BLaER1 treated with 17β-estradiol and CSF1 and Interleukin-3, amounts not matched to agents 10 nM and 100 nM (cell line): ENCODE data around the gene AP5S1.
A peak's percentile ranks its signal among the peaks of the same experiment; 100 is the strongest.

Experiments
- H3K27ac ChIP-seq, 11 experiments: shearing (Covaris generic); formaldehyde crosslinking; 2 replicates each; pipeline ENCODE4 v1.8.1; 2022
- H3K27me3 ChIP-seq, 11 experiments: shearing (Covaris generic); formaldehyde crosslinking; 2 replicates each; pipeline ENCODE4 v1.8.1; 2022
- H3K36me3 ChIP-seq, 11 experiments: shearing (Covaris generic); formaldehyde crosslinking; 2 replicates each; pipeline ENCODE4 v1.8.1; 2022
- H3K4me1 ChIP-seq, 10 experiments: shearing (Covaris generic); formaldehyde crosslinking; 2 replicates each; pipeline ENCODE4 v1.8.1; 2022
- H3K4me2 ChIP-seq, 11 experiments: shearing (Covaris generic); formaldehyde crosslinking; 2 replicates each; pipeline ENCODE4 v1.8.1; 2022
- H3K4me3 ChIP-seq, 10 experiments: shearing (Covaris generic); formaldehyde crosslinking; 2 replicates each; pipeline ENCODE4 v1.8.1; 2022
- H3K9ac ChIP-seq, 11 experiments: shearing (Covaris generic); formaldehyde crosslinking; 2 replicates each; pipeline ENCODE4 v1.8.1; 2022
- H3K9me3 ChIP-seq, 11 experiments: shearing (Covaris generic); formaldehyde crosslinking; replicated peaks in 1 of 11; 2 replicates each; pipeline ENCODE4 v1.8.1; 2022
- H4K20me1 ChIP-seq, 11 experiments: shearing (Covaris generic); formaldehyde crosslinking; 2 replicates each; pipeline ENCODE4 v1.8.1; 2022
- Cebpa-rat ChIP-seq, 11 experiments: shearing (Covaris generic); IDR thresholded peaks; 2 replicates each; pipeline ENCODE4 v1.8.1; 2022

AP5S1 gene

GRCh38 chr20:3808544-3808943 is 11.8 kb upstream of the AP5S1 start:
- Histone ChIP-seq H4K20me1 (no peaks in the 10 kb centered on the region), H3K36me3 (peaks cover 22 to 32% (median 26%) of the 10 kb centered on the region in 11 experiments), H3K4me2 (peak overlapping the region in 6 of 11 experiments; percentile 73 to 93 (median 82); a peak in 10 of 22 replicates), H3K4me3 (no peak overlapping the region), H3K4me1 (peaks cover 40 to 95% (median 74%) of the 10 kb centered on the region in 10 experiments), H3K27me3 (no peaks in the 10 kb centered on the region), H3K27ac (peak overlapping the region in 6 of 11 experiments; percentile 64 to 84 (median 73); a peak in 9 of 22 replicates), H3K9me3 (no peaks in the 10 kb centered on the region), H3K9ac (peak overlapping the region in 2 of 11 experiments; percentile 48 to 57; a peak in 3 of 22 replicates)
- TF ChIP-seq Cebpa-rat (IDR thresholded peaks at IDR 0.05) = no peak

GRCh38 chr20:3811467-3812258 is 8.7 kb upstream of the AP5S1 start:
- Histone ChIP-seq H4K20me1 (no peaks in the 10 kb centered on the region), H3K9me3 (no peaks in the 10 kb centered on the region), H3K9ac (peak overlapping the region; percentile 37 to 66 (median 59); a peak in 20 of 22 replicates), H3K4me2 (peak overlapping the region; percentile 56 to 86 (median 73)), H3K4me1 (peaks cover 39 to 70% (median 56%) of the 10 kb centered on the region in 10 experiments), H3K4me3 (peak overlapping the region in 5 of 10 experiments; percentile 4 to 34 (median 32); a peak in 6 of 20 replicates), H3K27me3 (no peaks in the 10 kb centered on the region), H3K27ac (peak overlapping the region; percentile 58 to 79 (median 68); a peak in 20 of 22 replicates), H3K36me3 (peaks cover 0 to 2% (median 0%) of the 10 kb centered on the region in 11 experiments; a peak in 3 of 22 replicates)
- peak; percentile 71 to 90 (median 81); a peak in 21 of 22 replicates for TF ChIP-seq Cebpa-rat (IDR thresholded peaks at IDR 0.05)

- no peak for TF ChIP-seq Cebpa-rat (IDR thresholded peaks at IDR 0.05)
- H3K27ac ChIP-seq = peak overlapping the region; percentile 24 to 79 (median 68); a peak in 20 of 22 replicates
- H3K4me3 ChIP-seq = no peak overlapping the region
- peaks cover 34 to 64% (median 51%) of the 10 kb centered on the region in 10 experiments for H3K4me1 ChIP-seq
- peak overlapping the region; percentile 56 to 86 (median 73) for H3K4me2 ChIP-seq
- H3K9me3 ChIP-seq = no peaks in the 10 kb centered on the region
- H3K27me3 ChIP-seq = no peaks in the 10 kb centered on the region
- H3K36me3 ChIP-seq = no peaks in the 10 kb centered on the region
- H4K20me1 ChIP-seq = no peaks in the 10 kb centered on the region
- peak overlapping the region in 10 of 11 experiments; percentile 37 to 66 (median 58); a peak in 14 of 22 replicates for H3K9ac ChIP-seq
Observed at GRCh38 chr20:3812259-3812681, 8.1 kb upstream of the AP5S1 start.

- H3K4me1 ChIP-seq = peaks cover 30 to 62% (median 48%) of the 10 kb centered on the region in 10 experiments
- H3K9ac ChIP-seq = no peak overlapping the region
- no peaks in the 10 kb centered on the region for H3K9me3 ChIP-seq
- no peaks in the 10 kb centered on the region for H3K36me3 ChIP-seq
- H3K4me2 ChIP-seq = peak overlapping the region in 5 of 11 experiments; percentile 32 to 86 (median 77); a peak in 10 of 22 replicates
- peak overlapping the region in 1 of 11 experiments; percentile 70; a peak in 2 of 22 replicates for H3K27ac ChIP-seq
- H3K4me3 ChIP-seq = no peak overlapping the region
- TF ChIP-seq Cebpa-rat (IDR thresholded peaks at IDR 0.05) = no peak
- H4K20me1 ChIP-seq = no peaks in the 10 kb centered on the region
- H3K27me3 ChIP-seq = no peaks in the 10 kb centered on the region
Observed at GRCh38 chr20:3812975-3813847, 7.1 kb upstream of the AP5S1 start.

- Histone ChIP-seq H3K27me3 (no peaks in the 10 kb centered on the region), H4K20me1 (no peaks in the 10 kb centered on the region), H3K4me2 (peak overlapping the region in 3 of 11 experiments; percentile 32 to 86 (median 77); a peak in 3 of 22 replicates), H3K4me3 (no peak overlapping the region), H3K27ac (no peak overlapping the region), H3K9ac (no peak overlapping the region), H3K4me1 (peaks cover 36 to 62% (median 54%) of the 10 kb centered on the region in 10 experiments), H3K9me3 (no peaks in the 10 kb centered on the region), H3K36me3 (no peaks in the 10 kb centered on the region)
- TF ChIP-seq Cebpa-rat (IDR thresholded peaks at IDR 0.05) = no peak
Observed at GRCh38 chr20:3813848-3814581, 6.3 kb upstream of the AP5S1 start.

DNA sequence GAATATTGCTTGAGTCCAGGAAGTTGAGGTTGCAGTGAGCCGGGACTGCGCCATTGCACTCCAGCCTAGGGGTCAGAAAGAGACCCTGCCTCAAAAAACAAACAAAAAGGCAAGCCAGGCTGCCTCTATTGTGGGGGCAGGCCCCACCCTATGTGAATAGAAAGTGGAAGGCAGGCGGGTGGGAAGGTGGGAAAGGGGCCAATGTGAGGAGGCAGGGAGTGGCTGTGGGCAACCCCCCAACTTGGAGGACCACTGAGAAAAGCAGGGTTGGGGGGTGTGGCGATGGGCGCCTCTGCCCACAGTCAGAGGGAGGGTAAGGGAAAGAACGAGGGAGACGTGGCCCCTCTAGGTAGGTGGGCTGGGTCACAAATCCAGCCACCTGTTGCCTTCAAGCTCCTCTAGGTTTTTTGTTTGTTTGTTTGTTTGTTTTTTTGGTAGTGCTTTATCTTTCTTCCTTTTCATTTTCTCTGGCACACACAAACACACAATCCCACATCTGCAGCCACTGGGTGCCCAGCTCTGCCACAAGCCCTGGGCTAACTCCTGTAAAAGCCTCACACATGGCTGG is 5.3 kb upstream of the AP5S1 start:
- H3K4me2 ChIP-seq = no peak overlapping the region
- no peaks in the 10 kb centered on the region for H4K20me1 ChIP-seq
- peaks cover 45 to 66% (median 62%) of the 10 kb centered on the region in 10 experiments for H3K4me1 ChIP-seq
- H3K4me3 ChIP-seq = no peak overlapping the region
- TF ChIP-seq Cebpa-rat (IDR thresholded peaks at IDR 0.05) = no peak
- H3K27ac ChIP-seq = no peak overlapping the region
- H3K27me3 ChIP-seq = no peaks in the 10 kb centered on the region
- H3K9me3 ChIP-seq = no peaks in the 10 kb centered on the region
- no peak overlapping the region for H3K9ac ChIP-seq
- H3K36me3 ChIP-seq = no peaks in the 10 kb centered on the region

- H3K4me1 ChIP-seq = peaks cover 45 to 62% (median 56%) of the 10 kb centered on the region in 10 experiments
- peak overlapping the region in 7 of 11 experiments; percentile 4 to 48 (median 28); a peak in 8 of 22 replicates for H3K4me2 ChIP-seq
- no peaks in the 10 kb centered on the region for H4K20me1 ChIP-seq
- H3K4me3 ChIP-seq = no peak overlapping the region
- no peaks in the 10 kb centered on the region for H3K27me3 ChIP-seq
- no peak overlapping the region for H3K27ac ChIP-seq
- no peak for TF ChIP-seq Cebpa-rat (IDR thresholded peaks at IDR 0.05)
- H3K9me3 ChIP-seq = no peaks in the 10 kb centered on the region
- peak overlapping the region in 1 of 11 experiments; percentile 44; a peak in 1 of 22 replicates for H3K9ac ChIP-seq
- H3K36me3 ChIP-seq = no peaks in the 10 kb centered on the region
Observed at GRCh38 chr20:3815703-3816315, 4.5 kb upstream of the AP5S1 start.
